GM23248 (cell line): ENCODE measurements around the gene CHRNB4.

Experiments
- EZH2 ChIP-seq: fragments of 200-600 bp; sonication (generic); IDR thresholded peaks from 2 replicates; pipeline ENCODE4 v1.6.1; 2018; ENCODE audit warnings: antibody characterized with exemption, mild to moderate bottlenecking; ENCODE audit not compliant: insufficient read depth, poor library complexity, severe bottlenecking
- EZH2phosphoT487 ChIP-seq: fragments of 200-600 bp; sonication (generic); IDR thresholded peaks from 2 replicates; pipeline ENCODE4 v1.6.1; 2018; ENCODE audit warnings: antibody characterized with exemption, moderate library complexity, mild to moderate bottlenecking, low read depth; ENCODE audit not compliant: insufficient read depth

GRCh38 chr15:78642331-78642730 lies 1.3 kb upstream of the CHRNB4 start:
- no peak for TF ChIP-seq EZH2
- no peak for TF ChIP-seq EZH2phosphoT487
